Stimulated activated CD4-positive, alpha-beta T cell treated with anti-CD3 and anti-CD28 coated beads, Interleukin-4, amount 100 ng/mL, for 48 hours (primary cell): ENCODE measurements around the gene TDRD12.
"Not testable (repeated sequence)": the region's sequence is repeated elsewhere in the genome, so short reads cannot be mapped to it uniquely, and the experiment has no call there.

ENCODE experiments used
- DNase-seq, 2 donors: peaks; one replicate each; pipeline ENCODE4 v3.0.0-alpha.2; 2020; ENCODE audit warnings: low read depth in 2 of 2

TDRD12 gene

DNA sequence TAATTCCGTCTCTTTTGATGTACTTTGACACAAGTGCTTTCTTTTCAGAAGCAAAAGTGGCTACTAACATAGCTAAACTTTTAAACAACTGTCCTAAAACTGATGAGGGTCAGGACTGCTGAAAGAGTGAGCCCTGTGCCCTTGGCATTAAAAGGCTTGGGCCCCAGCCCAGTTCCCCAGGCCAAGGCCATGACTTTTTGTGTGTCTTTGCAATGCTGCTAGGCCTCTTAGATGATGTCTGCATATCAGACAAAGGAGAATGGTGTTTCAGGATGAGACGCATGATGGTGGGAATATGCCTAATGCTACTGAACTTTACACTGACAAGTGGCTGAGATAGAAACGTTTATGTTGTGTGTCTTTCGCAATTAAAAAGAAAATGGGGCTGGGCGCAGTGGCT lies 112.0 kb downstream of the TDRD12 start:
- no peak for DNase-seq

DNA sequence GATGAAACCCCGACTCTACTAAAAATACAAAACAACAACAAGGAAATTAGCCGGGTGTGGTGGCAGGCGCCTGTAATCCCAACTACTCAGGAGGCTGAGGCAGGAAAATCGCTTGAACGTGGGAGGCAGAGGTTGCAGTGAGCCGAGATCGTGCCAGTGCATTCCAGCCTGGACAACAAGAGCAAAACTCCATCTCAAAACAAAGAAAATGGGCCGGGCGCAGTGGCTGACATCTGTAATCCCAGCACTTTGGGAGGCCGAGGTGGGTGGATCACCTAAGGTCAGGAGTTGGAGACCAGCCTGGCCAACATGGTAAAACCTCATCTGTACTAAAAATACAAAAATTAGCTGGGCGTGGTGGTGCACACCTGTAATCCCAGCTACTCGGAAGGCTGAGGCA lies 112.5 kb downstream of the TDRD12 start:
- DNase-seq: not testable (repeated sequence)

DNA sequence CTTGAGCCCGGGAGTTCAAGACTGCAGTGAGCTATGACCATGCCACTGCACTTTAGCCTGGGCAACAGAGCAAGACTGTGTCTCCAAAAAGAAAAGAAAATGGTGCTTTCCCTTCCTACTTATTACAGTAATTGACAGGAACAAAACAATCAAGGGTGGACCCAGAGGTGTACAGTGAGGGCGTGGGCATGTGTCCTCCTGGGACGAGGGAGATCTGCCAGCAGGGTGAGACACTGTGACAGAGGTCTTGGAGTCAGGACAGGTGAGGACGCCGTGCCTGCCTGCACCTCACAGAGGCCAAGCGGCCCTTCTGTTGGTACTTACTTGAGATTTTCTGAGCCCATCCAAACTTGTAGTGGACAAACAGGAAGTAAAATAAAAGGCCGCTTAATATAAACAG lies 113.3 kb downstream of the TDRD12 start:
- not testable (repeated sequence) for DNase-seq

DNA sequence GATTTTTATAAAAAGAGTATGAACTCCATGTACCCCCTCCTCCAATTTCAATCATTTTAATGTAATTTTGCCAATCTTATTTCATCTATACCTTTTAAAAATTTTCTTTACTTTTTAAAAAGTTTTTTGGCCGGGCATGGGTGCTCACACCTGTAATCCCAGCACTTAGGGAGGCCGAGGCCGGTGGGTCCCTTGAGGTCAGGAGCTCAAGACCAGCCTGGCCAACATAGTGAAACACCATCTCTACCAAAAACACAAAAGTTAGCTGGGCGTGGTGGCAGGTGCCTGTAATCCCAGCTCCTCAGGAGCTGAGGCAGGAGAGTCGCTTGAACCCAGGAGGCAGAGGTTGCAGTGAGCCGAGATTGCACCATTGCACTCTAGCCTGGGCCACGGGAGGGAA lies 113.8 kb downstream of the TDRD12 start:
- DNase-seq: not testable (repeated sequence)

DNA sequence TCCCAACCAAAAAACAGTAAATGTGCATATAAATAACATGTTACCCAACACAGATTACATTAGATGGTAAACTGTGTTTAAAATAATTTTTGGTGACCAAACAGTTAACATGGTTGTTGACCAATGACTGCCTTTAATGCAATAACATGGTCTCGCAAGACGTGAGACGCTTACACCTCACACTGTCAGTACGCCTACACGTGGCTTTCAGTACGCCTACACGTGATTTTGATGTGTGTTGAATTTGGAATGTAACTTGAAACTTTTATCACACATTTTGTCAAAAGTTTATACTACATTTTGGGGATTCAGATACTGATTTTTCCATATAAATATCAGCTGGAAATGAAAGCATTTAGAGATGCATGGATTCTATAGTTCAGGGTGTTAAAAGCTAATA lies 118.0 kb downstream of the TDRD12 start:
- no peak for DNase-seq

DNA sequence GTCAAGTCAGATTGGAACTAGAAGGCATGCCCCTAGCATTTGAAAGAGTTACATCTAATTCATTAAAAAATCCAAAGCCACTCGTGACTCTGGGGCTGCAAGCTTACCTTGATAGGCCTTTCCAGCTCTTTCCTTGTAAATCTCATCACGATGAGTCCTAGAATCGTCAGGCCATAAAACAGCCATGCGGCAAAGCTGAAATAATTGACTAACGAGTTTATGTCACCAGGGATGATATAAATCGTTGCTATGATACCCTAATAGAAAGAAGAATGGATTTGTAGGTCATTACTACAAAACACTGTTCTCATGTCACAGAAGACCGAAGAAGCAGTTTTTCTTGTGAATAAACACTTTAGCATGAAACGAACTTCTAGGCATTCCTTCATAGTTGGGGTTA lies 122.5 kb downstream of the TDRD12 start:
- no peak for DNase-seq

DNA sequence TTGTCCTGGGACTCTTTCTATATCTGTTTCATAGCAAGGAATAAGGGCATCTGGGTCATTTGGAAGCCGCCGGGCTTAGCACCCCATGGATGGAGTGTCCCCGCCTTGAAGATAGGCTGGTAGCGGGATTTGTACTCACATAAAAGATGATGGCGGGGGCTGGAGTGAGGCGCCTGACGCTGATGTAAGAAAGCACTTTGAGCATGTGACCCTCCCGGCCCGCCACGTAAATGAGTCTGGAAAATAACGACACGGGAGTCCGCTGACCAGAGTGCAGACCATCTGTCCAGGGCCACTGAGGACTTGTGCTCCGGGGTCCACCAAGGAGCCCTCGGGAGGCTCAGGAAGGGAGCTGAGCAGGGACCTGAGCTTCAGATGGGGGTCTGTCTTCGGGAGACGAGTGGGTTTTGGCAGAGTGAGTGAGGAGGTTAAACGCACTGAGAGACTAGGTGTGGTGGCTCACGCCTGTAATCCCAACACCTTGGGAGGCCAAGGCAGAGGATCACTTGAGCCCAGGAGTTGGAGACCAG lies 124.2 kb downstream of the TDRD12 start:
- no peak for DNase-seq

DNA sequence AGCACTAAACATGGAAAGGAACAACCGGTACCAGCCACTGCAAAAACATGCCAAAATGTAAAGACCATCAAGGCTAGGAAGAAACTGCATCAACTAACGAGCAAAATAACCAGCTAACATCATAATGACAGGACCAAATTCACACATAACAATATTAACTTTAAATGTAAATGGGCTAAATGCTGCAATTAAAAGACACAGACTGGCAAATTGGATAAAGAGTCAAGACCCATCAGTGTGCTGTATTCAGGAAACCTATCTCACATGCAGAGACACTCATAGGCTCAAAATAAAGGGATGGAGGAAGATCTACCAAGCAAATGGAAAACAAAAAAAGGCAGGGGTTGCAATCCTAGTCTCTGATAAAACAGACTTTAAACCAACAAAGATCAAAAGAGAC lies 128.5 kb downstream of the TDRD12 start:
- not testable (repeated sequence) for DNase-seq

DNA sequence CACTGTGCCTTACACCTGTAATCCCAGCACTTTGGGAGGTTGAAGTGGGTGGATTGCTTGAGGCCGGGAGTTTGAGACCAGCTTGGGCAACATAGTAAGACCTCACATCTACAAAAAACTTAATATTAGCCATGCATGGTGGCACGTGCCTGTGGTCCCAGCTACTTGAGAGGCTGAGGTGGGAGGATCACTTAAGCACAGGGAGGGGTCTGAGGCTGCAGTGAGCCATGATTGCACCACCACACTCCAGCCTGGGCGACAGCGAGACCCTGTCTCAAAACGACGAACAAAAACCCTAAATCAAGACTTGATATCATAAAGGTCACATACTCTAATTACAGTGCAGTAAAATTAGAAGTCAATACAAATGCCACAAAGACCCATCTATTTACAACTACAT lies 132.6 kb downstream of the TDRD12 start:
- no peak for DNase-seq

DNA sequence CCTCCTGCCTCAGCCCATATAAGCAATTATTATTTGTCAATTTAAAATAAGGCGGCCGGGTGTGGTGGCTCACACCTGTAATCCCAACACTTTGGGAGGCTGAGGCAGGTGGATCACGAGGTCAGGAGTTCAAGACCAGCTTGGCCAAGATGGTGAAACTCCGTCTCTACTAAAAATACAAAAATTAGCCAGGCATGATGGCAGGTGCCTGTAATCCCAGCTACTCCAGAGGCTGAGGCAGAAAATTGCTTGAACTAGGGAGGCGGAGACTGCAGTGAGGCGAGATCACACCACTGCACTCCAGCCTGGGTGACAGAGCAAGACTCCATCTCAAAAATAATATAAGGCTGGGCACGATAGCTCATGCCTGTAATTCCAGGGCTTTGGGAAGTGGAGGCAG lies 137.3 kb downstream of the TDRD12 start:
- not testable (repeated sequence) for DNase-seq

DNA sequence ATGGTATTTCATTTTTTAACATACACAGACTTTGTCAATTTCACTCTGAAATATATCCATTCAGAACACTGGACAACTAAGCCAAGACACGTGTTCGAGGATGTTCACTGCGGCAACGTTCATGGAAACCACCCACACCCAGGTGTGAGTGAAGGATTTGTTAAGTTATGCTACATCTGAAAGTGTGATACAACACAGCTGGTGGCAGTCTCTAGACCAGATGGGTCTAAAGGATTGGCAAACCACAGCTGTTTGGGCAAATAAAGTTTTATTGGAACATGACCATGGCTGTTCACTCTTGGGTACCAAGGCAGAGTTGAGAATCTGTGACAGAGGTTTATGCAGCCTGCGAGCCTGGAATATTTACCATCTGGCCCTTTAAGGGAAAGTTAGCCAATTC lies 138.0 kb downstream of the TDRD12 start:
- no peak for DNase-seq

DNA sequence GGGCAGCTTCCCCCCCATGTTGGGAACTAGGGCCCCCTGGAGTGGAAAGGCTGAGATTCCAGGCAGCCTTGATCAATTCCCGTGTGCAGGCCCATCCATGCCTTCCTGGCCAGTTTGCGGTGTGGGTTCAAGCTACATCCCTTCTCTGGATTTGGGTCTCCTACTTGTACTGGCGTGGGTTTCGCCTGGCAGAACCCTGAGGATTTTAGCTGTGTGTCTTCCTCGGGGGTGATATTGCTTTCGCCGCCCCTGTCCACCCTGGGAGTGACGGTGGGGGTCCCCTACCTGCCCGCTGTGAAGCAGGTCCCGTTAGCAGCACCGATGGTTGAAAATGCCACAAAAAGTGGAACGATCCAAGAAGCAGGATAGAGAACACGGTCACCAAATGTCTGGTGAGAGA lies 138.6 kb downstream of the TDRD12 start:
- no peak for DNase-seq

DNA sequence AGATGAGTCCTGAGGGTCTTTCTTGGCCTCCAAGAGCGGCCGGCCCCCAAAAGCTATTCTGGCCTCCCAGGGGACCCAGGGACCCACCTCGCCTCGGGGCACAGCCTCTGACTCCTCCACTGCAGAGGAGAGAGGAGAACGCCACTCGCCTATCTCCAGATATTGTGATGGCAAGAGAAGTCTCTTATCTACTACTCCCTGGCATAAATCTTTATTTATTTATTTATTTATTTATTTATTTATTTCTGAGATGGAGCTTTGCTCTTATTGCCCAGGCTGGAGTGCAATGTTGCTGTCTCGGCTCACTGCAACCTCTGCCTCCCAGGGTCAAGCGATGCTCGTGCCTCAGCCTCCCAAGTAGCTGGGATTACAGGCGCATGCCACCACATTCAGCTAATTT lies 139.0 kb downstream of the TDRD12 start:
- DNase-seq: no peak

DNA sequence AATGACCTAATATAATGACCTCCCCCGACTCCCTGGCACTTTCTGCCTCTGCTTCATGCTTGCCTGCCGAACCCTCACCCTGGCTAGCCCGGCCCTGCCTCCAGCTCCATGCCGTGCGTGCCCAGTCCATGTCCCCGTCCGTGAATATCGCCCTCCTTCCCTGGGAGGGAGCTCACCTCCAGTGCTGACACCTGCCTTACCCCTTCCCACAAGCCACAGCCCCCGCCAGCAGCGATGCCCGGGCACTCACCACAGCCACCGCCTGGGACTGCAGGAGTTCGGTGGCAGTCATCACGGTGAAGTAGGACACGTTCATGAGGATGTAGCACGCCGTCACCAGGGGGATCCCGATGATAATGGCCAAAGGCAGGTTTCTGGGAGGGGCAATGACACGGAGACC lies 140.0 kb downstream of the TDRD12 start:
- no peak for DNase-seq

DNA sequence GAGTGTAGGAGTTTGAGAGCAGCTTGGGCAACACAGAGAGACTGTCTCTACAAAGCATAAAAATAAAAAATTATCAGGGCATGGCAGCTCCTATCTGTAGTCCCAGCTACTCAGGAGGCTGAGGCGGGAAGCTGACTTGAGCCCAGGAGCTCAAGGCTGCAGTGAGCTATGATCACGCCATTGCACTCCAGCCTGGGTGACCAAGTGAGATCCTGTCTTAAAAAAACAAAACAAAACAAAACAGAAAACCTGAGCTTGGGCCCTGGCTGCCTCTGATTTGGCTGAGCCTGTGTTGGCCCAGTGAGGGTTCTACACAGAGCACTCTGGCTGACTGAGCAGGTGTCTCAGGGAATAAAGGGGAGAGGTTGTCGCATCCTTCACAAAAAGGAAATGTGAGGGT lies 142.0 kb downstream of the TDRD12 start:
- DNase-seq: no peak

DNA sequence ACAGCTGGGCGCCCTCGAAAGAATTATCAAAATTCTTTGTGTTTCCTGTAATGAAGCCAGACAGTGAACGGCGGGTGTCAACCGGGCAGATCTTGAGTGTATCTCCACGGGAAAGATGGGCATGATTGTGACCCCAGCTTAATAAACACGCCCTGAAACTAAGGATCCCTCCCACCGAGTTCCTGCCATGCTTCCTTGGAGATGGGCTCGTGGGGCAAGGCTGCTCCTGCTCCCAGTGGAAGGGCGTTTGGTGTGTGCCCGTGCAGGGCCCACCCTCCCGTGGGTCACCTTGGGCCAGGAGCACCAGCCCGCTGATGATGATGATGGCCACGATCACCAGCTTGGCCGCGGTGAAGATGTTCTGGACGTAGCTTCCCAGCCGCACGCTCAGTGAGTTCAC lies 142.6 kb downstream of the TDRD12 start:
- no peak for DNase-seq

DNA sequence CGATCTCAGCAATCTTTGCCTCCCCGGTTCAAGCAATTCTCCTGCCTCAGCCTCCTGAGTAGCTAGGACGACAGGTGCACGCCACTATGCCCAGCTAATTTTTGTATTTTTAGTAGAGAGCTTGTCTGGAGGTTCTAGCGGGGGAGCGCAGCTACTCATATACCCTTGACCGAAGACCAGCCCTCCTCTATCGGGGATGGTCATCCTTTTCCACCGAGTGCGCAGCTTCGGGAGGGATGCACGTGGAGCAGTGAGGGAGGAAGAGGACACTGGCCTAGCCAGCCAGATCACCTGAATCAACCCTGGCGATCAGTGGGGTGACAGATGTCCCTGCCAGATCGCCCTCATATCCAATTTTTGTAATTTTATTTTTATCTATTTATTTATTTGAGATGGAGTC lies 143.2 kb downstream of the TDRD12 start:
- DNase-seq: no peak

DNA sequence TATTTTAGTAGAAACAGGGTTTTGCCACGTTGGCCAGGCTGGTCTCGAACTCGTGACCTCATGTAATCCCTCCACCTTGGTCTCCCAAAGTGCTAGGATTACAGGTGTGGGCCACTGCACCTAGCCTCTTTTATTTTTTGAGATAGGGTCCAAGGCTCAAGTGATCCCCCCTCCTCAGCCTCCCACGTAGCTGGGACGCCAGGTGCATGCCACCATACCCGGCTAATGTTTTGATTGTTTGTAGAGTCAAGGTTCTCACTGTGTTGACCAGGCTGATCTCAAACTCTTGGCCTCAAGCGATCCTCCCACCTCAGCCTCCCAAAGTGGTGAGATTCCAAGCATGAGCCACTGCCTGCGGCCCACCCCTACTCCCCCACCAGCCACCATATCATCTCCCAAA lies 143.7 kb downstream of the TDRD12 start:
- DNase-seq: no peak

DNA sequence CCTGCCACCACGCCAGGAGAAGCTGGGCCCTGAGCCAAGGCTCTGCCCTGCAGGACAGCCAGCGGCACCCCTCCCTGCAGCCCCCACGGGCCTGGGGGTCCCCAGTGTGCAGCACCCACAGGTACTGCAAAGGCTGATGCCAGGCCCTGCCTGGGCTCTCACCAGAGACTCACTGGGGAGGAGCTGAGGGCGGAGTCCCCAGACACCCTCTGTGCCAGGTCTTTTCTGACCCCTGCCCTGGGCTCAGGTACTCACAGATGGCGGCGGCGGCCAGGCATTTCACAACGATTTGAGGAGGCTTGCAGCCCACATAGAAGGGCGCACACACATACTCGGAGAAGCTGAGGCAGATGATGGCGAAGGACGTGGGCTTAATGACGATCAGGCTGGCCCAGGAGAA lies 144.3 kb downstream of the TDRD12 start:
- DNase-seq: no peak

DNA sequence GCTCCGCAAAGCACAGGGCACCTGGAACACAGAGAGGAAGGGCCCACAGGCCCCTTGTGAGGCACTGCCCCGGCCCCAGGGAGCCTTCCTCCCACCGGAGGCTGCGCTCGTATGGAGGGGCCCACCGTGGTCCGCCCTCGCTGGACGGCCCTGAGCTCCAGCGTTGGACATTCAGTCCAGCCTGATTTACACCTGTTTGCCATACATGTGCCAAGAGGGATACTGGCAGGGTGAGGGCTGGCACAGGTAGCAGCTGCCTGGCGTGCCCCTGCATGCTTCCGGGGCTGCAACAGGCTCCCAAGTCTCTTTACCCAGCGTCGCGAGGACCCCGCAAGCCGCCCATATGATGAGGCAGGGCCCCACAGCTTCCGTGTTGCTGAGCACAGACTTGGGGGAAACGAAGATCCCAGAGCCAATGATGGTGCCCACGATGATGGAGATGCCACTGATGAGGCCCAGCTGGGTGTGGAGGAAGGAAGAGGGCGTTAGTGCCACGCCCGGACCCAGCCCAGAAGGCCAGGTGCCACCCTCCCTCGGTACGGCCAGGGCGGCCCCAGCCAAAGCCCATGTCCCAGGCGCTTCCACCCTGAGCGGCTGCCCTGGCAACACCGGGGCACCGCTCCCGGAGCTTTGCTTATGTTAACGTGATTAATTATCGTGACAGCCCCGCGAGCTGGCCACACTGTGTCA lies 144.9 kb downstream of the TDRD12 start:
- no peak for DNase-seq

DNA sequence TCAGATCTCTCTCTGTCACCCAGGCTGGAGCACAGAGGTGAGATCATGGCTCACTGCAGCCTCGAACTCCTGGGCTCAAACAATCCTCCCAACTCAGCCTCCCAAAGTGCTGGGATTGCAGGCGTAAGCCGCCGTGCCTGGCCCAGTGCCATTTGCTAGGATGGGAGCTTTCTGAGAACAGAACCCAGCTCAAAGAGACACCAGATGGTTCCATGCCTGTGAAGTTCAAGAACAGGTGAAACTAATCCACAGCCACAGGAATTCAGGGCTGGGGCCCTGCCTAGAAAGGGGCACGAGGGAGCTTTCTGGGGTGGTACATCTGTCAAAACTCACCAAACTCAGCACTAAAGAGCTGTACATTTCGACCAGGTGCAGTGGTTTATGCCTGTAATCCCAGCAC lies 145.8 kb downstream of the TDRD12 start:
- DNase-seq: no peak

DNA sequence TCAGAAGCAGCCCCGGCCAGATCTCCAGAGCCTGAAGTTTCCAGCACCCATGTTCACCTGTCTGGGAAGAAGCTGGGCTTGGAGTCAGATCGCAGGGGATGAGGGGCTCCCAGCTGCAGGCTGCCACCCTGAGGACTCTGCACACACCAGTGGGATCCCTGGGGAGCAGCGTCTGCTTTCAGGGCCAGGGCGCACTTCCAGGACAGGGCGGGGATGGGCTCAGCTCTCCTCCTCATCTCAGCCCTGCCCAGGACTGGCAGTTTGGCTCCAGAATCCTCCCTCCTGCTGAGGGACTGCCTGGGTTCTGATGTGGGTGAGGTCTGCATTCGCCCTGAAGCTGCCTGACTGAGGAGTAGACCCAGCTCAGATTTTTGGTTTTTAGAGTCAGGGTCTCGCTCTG lies 146.5 kb downstream of the TDRD12 start:
- no peak for DNase-seq

DNA sequence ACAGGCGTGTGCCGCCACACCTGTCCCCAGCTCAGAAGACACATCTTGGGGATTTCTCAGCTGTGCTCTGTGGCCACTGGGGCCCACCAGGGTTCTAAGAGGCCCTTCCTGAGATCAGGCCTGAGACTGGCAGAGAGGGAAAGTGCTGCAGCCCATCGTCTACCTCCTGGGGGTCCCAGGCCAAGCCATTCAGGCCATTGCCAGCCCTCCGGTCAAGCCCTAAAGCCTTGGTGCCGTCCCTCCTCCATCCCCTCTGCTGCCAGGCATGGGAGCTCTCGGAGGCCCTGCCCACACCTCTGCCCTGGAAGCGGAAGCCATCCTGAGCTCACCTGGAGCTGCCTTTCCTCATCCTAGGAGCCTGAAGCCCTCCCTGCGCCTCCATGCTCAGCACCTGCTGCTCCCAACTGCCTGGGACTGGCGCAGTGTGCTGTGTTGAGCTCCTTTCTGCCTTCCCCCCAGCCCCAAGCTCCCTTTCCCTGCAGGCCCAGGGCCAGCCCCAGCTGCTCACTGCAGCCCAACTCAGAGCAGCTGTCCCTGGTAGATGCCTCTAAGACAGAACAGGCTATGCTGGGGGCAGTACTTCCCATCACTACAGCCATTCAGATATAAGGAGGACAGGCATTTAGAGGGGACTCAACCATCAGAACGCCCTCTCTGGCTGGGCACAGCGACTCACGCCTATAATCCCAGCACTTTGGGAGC lies 147.1 kb downstream of the TDRD12 start:
- DNase-seq: no peak
